ENCODE measurements around the gene KCNA10.
"Not testable (repeated sequence)": the region's sequence is repeated elsewhere in the genome, so short reads cannot be mapped to it uniquely, and the experiment has no call there.

Gene KCNA10

DNA sequence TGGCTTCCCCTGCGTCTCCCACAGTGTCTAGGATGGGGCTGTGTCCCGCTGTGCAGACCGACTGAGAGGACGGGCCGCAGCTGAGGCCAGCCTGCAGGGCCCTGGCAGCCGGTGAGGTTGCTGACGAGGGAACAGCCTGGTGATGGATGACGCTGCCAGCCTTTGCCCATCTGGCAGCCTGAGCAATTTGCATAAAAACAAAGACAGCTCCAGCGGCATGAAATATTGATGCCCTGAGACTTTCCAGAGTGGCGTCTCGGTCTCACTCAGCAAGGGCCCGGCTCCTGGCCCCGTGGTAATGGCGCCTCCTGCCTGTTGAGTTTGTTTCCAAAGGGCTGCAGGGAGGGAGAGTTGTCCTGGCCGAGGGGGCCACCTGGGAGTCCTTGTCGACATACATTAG lies 19.1 kb upstream of the KCNA10 start:
- DNase-seq (ENCODE audit: insufficient read length, low spot score) = no peak
- no peak for FAIRE-seq

DNA sequence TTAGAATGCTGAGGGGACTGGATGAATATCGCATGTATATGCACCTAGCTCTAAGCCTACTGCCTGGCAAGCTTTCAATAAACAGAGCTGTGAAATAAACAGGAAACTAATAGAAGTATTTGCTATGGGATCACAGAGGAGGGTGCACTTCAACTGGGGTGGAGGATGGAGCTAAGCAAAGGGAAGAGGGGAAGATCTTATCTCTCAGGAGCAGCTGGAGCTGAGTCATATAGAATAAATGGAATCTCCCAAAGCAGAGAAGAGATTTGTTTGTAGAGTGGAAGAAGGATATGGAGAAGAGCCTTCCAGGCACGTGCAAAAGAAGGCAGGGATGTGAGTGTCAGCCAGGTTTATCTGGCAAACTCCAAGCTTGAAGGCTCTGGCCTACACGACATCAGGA lies 17.0 kb upstream of the KCNA10 start:
- no peak for FAIRE-seq
- no peak for DNase-seq (ENCODE audit: insufficient read length, low spot score)

DNA sequence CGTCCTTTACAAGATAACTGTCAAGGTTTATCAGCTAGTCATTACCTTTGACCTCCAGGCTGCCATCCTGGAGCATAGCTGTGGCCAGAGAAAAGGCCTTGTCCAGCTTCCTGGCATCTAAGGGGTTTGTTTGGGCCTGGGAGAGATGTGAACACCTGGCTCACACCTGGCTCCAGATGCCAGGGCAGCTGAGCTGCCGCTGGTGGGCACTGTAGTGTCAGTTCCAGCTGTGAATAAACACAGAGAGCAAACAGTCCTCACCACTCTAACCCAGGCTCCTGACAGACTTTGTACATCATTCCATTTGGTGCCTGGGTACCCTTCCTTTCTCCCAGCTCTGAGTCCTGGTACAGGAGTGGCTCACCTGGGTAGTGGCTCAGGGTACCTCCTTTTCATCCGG lies 14.3 kb upstream of the KCNA10 start:
- FAIRE-seq (no peak), DNase-seq (ENCODE audit: insufficient read length, low spot score) (no peak)

DNA sequence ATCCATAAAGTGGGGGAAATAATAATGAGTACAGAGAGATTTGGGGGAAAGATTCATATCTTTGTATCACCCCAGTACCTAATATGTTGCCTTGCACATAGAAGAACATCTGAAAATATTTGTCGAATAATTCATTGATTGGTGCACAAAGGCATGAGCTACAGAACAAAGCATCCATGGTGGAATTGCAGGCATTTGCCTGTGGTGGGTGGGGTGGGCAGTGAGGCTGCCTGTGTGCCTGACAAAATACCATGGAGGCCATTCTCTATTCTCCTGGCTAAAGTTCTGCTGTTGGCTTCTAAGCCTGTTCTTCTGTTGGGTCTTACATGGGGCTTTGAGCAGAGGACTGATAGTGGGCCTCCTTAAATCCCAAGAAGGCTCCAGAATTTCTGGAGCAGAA lies 10.0 kb upstream of the KCNA10 start:
- FAIRE-seq (no peak), DNase-seq (ENCODE audit: insufficient read length, low spot score) (no peak)

DNA sequence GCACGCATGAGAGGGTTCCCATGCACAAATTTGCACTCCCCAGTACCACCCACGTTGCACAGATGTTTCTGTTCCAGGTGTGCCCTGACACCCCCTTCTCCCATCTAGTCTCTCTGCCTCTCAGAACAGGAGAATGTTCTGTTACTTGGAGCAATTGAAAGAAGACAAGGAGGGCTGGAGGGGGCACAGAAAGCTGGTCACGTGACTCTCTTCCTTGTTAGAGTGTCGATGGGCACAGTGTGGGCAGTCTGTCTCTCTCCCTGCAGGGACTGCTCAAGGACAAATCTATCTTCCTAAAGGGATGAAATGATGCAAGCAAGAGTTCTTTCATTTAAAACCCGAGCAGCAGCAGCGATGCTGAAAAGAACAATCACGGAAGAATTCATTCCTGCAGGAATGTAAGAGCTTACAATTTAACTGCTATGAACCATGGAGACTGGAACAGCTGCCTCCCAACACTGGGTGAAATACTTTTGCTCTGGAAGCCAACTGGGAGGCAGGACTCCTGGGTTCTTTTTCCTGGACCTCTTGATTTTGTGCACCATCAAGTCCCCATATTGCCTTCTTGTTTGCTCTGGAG lies 7.3 kb upstream of the KCNA10 start:
- DNase-seq (ENCODE audit: insufficient read length, low spot score) = no peak
- FAIRE-seq = no peak

DNA sequence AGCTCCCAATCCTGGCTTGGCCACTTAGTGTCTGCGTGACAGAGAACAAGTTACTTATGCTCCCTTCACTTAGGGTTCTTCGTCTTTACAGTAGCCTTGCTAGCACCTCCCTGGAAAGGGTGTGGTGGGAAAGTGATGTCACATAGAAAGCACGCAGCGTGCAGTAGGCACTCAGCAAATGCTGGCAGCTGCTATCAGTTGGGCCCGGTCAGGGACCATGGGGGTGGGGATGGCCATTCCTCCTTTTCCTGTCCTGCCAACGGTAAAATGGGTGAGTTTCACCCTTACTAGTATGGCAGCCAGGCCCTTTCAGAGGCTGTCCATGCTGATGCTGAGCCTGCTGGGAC lies 6.2 kb upstream of the KCNA10 start:
- DNase-seq (ENCODE audit: insufficient read length, low spot score) (no peak), FAIRE-seq (no peak)

DNA sequence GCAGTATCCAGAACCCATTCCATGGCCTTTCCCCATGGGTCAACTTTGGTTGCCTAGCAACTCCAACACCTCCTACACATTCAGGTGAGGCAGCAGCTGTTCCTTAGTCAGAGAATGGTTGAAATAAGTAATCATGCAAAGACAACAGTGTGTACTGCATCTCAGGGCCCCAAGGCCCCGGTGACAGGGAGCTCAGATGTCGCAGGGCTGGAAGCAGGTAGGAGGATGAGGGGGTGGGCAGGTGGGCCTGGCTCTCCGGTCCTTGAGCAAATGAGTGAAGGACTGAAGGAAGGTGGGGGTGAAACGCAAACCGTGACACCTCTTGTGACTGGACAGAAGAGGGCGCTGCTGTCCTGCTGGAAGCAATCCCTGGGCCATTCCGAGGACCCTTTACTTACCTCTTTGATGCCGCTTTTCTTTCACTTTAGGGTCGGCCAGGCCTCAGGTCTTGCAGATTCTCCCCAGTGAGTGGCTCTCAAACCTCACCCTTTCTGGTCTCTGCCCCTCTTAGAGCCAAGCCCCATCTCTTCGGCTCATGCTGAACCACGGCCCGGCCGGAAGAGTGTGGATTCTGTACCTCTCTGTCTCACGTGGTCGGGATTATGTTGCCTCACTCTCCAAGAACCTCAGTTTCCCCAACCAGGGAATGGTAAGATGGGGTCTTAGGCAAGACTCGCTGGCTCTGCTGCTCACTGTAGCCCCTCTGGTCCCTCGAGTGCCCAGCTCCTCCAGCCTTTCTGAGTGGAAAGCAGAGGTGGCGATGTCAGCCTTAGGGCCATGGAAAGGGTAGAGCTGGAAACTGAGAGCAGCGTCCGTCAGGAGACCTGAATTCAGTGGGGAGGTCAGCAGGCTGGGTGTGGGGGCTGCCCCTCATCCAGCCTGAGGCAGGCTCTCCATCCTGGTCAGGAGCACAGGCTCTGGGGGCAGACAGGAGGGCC lies 5.6 kb upstream of the KCNA10 start:
- DNase-seq (ENCODE audit: insufficient read length, low spot score) (peak; percentile 49), FAIRE-seq (no peak)

DNA sequence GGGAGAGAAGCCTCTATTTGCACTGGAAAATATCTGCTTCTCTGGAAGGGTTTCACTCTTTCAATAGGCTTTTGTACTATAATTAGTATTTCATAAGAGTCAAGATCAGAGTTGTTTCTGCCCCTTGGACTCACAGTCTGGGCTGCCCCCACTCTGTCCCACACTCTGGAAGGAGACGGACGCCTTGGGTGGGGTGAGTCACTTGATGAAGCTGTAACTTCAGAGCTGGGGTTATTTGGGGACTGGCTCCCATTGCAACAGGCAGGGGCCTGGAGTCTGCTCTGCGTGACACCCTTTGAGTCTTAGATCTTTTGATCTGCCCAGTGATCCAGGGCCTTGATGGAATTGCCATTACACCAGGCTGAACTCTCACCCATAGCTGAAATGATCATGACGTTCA lies 4.0 kb upstream of the KCNA10 start:
- DNase-seq (ENCODE audit: insufficient read length, low spot score) = no peak
- no peak for FAIRE-seq

DNA sequence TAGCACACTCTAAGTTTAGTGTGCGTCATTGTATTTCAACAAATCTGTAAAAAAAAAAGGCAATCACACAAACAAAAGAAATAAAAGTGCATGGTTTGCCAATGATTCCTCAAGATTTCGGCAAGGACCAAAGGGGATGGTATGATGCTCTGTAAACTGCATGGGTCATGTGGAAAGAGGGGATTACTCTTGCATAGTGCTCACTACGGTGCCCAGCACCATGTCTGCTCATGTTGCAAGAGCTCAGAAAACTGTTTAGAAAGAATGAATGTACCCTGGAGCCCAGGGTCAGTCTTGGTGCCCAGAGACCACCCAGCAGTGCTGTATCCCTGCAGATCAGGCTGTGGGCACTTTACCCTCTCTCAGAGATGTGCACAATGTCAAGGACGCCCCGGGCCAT lies 3.6 kb upstream of the KCNA10 start:
- DNase-seq (ENCODE audit: insufficient read length, low spot score) (no peak), FAIRE-seq (no peak)

DNA sequence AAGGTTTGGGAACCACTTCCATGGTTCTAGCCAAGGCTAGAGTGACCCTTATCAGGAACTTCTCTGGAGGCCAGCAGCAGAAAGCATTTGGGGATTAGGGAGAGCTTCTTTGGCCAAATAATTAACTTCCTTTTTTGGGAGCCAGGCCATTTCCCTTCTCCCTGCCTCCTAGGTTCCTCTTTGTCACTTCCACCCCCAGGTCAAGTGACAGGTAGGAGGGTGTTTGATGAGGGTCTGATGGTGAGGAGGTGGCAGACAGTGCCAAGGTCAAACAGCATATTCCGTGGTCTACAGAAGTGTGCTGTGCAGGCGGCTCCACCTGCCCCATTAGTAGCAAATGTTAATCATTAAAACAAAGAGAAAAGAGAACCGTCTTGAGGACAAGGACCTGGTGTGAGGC lies 1.9 kb upstream of the KCNA10 start:
- FAIRE-seq (no peak), DNase-seq (ENCODE audit: insufficient read length, low spot score) (no peak)

DNA sequence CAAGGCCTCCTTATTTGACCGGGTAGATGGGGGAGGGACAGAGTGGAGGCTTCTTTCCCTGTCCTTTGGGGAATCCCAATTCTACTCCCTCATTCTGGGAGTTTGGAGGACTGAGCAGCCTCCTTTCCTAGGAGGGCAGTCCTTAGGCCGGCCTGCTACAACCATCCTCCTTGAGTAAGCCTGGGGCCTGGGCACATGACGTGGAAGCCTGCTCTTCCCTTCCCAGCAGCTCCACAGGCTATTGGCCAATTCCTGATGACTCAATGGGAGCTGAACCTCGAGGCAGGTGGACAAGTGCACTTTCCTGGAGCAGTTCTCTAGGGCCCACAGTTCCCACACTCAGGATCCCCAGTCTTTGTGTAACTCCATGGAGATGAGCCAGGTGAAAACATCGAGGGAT lies 3.1 kb downstream of the KCNA10 start:
- FAIRE-seq (no peak), DNase-seq (ENCODE audit: insufficient read length, low spot score) (no peak)

DNA sequence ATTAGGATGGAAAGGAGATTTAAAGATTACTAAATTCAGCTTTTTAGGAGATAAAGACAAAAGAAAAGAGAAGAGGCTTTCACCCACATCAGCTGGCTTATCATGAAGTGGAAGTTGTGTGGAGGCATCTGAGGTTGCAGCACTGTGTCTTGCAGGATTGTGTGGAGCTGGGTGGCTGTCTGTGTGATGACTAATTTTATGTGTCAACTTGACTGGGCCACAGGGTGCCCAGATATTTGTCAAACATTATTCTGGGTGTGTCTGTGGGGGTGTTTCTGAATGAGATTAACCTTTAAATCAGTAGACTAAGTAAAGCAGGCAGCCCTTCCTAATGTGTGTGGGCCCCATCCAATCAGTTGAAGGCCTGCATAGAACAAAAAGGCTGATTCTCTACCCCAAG lies 3.9 kb downstream of the KCNA10 start:
- no peak for FAIRE-seq
- DNase-seq (ENCODE audit: insufficient read length, low spot score) = no peak

DNA sequence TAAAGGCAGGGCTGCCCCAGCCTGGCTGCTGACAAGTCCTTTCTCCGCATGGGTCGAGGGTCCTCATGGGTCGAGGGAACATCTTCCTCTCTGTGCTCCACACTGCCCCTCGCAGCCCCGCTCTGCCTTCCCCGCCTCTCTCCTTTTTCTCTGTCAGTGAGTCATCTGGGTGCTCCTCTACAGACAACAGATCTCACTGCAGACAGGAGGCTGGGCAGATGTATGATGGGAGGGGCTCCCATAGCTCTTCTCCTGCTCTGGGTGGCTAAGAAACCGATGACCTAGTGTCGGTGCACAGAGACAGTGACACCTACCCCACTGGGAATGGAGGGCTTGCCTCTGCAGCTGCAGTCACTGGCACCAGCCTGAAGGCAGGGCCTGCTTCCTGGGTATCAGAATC lies 5.5 kb downstream of the KCNA10 start:
- FAIRE-seq = no peak
- peak; percentile 17 for DNase-seq (ENCODE audit: insufficient read length, low spot score)

DNA sequence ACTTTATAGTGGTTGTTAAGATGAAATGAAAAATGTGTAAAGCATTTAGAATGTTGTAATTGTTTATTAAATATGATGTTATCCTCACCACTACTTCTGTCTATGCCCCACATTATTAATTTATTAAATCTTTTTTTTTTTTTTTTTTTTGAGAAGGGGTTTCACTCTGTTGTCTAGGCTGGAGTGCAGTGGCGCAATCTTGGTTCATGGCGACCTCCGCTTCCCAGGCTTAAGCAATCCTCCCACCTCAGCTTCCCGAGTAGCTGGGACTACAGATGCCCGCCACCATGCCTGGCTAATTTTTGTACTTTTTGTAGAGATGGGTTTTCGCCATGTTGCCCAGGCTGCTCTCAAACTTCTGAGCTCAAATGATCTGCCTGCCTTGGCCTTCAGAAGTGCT lies 7.5 kb downstream of the KCNA10 start:
- FAIRE-seq (no peak), DNase-seq (ENCODE audit: insufficient read length, low spot score) (no peak)

DNA sequence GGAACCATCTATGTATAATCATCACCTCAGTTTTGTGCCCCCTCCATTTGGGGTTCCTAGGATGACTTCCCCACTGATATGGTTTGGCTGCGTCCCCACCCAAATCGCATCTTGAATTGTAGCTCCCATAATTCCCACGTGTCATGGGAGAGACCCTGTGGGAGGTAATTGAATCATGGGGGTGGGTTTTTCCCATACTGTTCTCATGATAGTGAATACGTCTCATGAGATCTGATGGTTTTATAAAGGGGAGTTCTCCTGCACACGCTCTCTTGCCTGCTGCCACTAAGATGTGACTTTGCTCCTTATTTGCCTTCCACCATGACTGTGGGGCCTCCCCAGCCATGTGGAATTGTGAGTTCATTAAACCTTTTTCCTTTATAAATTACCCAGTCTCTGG lies 8.1 kb downstream of the KCNA10 start:
- not testable (repeated sequence) for FAIRE-seq; DNase-seq (ENCODE audit: insufficient read length, low spot score)

DNA sequence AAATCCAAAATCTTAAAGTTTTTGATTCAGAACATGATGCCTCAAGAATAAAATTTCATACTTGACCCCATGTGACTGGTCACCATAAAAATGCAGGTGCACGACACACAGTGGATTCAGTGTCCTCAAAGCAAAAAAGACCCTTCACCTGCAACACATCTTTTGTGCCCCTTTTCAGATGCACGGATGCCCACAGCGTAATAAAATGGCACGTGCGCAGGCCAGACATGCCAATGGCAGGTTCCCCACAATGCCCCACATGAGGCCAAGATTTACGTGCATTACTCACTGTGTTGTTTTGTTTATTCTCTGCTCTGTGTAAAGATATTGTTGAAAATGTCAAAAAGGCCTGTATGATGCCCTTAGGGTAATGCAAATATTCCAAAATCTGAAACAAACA lies 9.3 kb downstream of the KCNA10 start:
- DNase-seq (ENCODE audit: insufficient read length, low spot score) = no peak
- no peak for FAIRE-seq

DNA sequence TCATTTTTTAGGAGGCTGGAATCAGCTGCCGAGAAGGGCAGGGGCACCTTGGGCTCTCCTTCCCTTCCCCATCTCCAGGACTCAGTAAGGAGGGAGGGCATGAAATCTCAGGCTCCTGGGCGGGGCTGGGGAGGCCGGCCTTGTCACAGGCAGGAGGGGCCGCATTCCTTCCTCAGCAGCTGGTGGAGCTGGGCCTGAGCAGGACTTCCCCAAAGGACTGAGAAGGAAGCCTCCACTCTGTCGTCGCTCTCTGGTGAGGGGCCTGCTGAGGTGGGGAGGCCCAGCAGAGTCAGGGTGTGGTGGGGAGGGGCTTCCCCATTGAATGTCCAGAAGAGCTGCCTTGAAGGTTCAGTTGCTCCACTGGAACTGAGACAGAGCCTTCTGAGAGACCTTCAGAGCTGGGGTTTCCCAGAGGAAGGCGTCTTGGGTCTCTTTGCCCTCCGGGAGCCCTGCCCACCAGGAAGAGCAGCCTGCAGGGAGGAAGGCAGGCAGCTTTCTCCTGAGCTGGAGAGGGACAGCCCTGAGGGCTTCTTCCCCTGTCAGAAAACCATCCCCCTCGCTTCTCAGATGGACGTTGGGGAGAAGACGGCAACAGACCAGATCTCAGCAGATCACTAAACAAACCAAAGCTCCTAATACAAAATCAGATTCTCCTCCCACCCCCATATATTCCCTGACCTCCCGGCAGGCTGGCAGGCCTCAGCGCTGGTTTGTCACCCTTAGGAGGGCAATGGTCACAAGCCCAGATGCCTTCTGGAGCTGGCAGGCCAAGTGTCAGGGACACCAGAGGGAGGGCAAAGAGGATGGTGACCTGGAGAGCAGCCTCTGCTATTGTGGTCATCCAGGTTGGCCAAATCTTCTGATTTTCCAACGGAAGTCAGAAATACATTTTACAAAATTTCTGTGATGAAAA lies 10.7 kb downstream of the KCNA10 start:
- no peak for DNase-seq (ENCODE audit: insufficient read length, low spot score)
- FAIRE-seq = no peak

DNA sequence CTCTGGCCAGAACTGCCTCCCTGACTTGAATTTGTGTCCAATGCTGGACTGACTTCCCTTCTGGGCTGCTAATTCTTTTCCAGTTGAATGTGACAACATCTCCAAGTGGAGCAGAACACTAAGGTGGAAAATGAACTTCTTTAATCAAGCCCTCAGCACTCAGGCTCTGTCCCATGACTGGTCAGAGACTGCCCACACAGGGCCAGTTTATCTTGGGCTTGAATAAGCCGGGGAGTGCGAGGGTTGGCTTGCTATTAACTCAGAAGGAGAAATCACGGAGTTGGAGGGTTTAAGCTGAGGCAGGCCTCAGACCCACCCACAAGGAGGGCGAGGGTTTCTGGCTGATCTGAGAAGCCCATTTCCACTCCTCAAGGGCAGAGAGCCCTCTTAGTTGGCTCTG lies 12.4 kb downstream of the KCNA10 start:
- DNase-seq (ENCODE audit: insufficient read length, low spot score) (no peak), FAIRE-seq (no peak)

DNA sequence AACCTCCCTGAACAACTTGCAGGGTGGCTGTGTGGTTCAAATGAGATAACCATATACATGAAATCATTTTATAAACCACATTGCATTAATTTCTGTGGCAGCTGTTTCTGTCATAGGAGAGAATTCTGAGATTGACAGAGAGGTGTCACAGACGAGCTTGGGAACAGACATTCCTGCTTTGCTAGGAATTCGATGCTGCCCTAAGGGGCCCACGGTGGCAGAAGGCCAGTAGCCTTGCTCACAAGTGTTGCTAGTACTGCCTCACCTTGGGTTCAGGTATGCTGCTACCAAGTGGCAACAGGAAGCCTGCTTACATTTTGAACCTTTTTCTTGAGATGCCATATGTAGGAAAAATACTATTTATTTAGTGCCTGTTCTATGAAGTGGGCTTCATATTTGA lies 13.4 kb downstream of the KCNA10 start:
- FAIRE-seq = no peak
- no peak for DNase-seq (ENCODE audit: insufficient read length, low spot score)

DNA sequence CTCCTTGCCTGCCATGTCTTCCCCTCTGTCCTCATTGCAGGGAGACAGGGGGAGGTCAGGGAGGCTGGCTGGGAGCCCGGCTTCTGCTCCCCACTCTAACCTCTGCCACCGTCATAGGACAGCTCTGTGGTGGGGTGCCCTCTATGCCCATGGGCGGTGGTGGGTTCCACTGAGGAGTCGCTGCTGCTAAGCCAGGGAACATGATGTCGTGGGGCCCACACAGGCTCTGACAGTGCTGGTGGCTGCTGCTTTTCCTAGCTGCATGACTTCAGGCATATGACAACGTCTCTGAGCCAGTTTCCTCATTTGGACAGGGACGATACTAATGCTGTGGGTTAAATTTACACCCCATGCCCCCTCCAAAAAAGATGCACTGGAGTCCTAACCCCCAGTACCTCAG lies 14.7 kb downstream of the KCNA10 start:
- DNase-seq (ENCODE audit: insufficient read length, low spot score) (no peak), FAIRE-seq (no peak)

DNA sequence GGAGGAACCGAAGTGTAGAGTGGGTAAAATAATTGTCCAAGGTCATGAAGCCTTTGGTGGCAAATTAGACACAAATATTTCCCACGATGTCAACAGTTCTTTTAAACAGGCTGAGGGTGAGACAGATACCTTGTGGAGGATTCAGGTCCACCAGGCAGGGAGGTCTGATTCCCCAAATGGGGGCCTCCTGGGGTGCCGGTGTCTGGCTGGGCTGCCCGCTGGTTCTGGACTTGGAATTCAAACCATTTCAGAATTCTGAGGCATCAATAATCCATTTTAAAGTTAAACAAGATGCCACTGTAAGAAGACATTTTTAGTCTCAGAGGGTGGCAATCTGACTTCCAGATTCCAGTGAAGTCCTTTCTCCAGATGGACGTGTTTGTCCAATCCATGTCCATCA lies 15.5 kb downstream of the KCNA10 start:
- FAIRE-seq = no peak
- no peak for DNase-seq (ENCODE audit: insufficient read length, low spot score)
